ENCODE results near the gene EGFL8.
"Not testable (repeated sequence)": the region's sequence is repeated elsewhere in the genome, so short reads cannot be mapped to it uniquely, and the experiment has no call there.

The EGFL8 gene

DNA sequence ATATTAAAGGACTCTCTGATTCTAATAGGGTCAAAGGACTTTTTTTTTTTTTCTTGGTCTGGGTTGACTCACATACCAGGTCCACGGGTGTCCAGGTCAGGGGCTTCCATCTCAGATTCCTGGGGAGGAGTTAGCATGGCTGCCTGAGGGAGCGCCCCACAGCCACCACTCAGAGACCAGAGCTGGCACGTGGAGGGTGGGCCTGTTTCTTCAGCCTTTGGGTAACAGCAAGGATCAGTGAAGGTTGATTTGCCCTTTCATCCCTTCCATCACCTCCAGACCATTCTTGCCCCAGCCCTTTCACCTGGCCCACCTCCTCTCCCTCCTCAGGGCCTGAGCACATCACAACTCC lies 33.9 kb downstream of the EGFL8 start:
- no peak for DNase-seq

DNA sequence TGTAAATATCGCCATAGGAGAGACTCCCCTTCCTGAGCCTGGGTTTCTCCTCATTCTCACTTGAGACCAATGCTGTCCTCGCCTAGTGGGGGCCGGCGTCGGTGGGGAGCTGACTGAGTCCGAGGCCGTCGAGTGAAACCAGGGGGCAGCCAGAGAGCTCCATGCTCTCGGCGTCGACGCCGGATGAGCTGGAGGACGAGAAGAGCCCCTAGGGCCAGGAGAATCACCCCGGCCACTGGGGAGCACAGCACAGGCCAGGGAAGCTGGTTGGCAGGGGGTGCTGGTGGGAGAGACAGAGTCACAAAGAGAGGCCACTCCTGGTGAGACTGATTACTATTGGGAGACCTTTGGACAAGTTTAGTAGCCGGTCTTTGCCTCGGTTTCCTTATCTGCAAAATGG lies 34.5 kb downstream of the EGFL8 start:
- DNase-seq = no peak

DNA sequence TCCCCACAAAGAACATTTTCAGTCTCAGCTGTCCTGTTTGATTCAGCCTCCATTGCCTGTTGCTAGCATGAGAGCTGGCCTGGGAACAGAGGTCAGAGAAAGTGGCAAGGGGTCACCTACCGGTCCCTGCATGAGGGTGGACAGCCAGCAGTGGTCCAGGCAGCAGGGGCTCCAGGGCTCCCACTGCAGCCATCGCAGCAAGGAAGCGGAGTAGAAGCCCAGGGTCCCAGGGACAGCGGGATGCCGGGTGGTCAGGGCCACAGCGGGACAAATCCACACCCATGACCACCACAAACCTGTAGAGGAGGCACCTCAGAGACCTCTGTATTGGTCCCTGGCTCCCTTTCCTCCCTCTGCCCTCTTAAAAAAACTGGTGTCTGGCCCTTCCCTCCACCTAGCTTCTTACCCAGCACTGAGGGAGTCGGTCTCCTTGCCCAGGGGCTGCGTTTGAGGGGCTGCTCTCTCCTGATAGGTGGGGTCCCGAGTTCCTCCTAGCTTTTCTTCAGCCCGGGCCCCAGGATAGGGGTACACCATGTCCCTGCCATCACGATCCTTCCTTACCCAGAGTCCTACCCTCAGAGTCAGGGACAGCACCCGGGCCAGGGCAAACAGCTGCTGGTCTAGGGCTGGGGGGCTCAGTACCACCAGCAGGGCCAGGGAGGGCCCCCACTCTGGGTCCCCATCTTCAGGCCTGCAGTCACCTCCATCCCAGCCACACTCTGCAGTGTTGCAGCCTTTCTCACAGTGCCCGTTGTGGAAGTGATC lies 36.5 kb downstream of the EGFL8 start:
- DNase-seq = no peak

DNA sequence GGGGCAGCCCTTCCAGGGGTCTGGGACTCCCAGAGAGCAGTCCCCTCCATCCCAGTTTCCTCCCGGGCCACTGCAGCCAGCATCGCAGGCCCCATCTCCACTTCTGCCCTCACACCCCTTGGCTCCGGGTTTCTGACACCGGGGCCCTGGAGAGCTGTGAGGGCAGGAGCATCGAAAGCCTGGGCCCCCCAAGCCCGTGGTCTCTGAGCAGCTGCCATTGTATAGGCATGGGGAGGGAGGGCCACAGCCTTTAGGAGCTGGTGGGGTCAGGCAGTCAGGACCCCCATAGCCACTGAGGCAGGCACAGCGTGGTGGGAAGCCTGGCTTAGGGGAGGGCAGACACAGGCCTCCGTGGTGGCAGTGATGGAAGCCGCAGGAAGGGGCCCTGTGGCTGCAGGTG lies 37.8 kb downstream of the EGFL8 start:
- DNase-seq = no peak

DNA sequence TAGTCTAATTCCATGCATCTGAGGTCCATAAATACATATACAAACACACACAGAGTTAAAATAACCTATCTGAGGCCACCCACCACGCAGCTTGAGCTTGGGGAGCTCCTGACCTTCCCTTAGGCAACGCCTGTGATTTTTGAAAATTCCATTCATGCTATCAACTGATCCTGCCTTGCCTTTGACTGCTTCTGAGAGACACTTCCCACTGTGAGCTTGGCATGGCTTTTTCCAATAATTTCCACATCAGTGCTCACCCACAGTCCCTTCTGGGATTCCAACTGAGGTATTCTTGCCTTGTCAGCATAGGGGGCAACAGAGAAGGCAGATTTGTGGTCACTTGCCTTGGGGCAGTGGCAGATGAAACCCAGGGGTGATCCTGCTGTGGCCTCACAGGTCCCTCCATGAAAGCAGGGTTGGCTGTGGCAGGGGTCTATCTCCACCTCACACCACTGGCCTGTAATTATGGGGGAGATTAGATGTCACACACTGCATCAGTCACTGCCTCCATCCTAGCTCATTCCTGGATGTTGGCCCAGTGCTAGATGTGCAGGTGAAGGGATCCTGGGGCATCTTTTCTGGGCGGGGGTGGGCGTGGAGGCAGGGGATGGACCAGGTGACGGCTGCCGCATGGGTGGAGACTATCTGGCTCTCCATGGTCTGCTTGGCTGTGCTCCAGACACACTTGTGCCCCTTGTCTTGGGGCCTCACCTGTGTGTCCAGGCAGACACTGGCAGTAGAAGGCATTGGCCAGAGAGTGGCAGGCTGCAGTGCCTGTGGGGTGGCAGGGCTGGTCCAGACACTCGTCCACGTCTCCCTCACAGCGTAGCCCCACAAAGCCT lies 39.3 kb downstream of the EGFL8 start:
- DNase-seq = no peak

DNA sequence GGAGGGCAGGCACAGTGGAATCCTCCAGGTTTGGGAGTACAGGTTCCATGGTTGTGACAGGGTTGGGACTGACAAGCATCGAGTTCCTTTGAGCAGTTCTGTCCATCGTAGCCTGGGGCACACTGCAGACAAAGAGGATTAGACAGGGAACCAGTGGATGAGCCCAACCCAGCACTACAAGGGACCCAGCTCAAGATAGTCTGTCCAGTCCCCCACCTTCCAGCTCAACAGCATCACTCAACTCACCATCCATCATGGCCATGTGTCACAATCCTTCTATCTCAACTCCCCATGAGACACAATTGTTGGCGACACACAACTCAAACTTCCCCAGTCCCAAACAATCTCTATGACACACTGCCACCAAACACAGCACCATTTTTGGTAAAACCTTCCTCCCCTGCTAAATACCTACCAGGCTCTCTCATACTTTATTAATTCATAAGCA lies 39.9 kb downstream of the EGFL8 start:
- DNase-seq = no peak

DNA sequence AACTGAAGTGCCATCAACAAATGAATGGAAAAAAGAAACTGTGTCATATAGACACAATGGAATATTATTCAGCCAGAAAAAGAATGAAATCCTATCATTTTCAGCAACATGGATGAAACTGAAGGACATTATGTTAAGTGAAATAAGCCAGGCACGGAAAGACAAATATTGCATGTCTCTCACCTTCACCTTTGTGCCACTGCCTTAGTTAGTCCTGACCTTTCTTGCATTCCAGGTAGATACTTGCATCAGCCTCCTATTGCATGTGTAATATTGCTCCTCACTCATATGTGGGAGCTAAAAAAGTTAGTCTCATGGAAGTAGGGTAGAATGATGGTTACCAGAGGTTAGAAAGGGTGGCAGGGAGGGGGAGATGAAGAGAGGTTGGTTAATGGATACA lies 44.6 kb downstream of the EGFL8 start:
- no peak for DNase-seq

DNA sequence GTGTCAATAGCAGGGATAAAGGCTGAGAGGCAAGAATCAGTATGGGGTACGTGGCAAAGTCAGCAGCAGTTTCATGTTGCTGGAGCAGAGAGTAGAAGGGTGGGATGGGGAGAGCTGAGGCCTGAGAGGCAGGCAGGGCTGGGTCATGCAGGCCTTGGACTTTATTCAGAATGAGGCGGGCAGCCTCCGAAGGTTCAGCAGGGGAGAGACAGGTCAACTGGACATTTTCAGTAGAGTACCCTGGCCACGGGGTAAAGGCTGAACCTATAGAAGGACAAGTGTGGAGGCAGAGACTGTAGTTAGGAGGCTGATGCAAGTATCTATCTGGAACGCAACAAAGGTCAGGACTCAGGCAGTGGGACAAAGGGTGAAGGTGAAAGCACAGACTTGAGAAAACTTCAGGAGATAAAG lies 45.8 kb downstream of the EGFL8 start:
- DNase-seq = no peak

DNA sequence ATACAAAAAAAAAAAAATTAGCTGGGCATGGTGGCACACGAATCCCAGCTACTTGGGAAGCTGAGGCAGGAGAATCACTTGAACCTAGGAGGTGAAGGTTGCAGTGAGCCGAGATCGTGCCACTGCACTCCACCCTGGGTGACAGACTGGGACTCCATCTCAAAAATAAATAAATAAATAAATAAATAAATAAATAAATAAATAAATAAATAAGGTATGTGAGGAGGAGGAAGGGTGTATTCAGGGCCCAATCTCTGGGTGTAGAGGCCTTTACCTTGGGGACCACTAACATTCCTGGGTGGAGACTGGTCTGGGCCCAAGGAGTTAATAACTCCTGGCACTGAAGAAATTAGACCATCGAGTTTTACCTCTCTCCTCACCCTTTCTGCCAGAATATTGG lies 47.0 kb downstream of the EGFL8 start:
- DNase-seq = not testable (repeated sequence)

DNA sequence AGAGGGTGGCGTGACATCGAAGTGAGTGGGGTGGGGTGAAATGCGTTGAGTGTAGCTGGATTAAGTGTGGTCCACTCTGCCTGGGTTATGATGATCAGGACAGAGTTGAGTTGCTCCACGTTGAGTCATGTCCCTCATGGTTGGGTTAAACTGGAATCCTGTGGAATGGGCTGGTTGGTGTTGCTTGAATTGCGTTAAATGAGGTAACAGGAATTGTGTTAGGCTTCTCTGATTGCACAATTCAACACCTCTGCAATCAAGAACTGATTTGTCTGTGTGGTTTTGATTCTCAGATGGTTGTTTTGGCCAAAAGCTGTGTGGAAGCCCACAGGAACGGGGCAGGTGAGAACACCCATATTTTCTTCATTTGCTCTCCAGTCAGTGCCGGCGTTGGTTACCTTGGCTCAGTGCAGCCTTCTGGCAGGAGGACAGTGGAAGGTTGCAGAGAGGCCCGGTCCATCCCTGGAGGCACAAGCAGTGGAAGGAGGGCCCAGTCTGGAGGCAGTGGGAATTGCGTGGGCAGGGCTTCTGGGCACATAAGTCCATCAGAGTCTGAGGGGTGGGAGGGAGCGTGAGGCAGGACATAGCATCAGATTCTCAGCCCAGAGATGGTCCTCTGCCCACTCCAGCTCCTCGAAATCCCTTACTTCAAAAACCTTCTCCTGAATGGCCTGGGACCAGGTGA lies 47.8 kb downstream of the EGFL8 start:
- no peak for DNase-seq

DNA sequence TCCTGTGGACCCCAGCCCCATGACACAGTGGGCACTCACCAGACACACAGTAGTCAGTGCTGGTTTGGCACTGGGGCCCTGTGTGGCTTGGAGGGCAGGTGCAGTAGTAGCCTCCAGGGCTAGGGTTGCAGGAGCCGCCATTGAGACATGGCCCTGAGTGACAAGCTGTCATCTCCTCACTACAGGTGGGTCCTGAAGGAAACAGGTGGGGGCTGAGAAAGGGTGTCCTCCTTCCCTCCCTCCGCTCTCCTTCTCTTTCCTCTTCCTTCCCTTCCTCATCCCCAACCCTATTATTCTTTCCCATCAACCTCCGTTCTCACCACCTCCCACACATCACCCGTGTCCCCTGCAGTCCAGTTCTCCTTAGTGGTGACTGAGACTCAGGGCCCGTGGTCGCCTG lies 49.3 kb downstream of the EGFL8 start:
- DNase-seq = no peak

DNA sequence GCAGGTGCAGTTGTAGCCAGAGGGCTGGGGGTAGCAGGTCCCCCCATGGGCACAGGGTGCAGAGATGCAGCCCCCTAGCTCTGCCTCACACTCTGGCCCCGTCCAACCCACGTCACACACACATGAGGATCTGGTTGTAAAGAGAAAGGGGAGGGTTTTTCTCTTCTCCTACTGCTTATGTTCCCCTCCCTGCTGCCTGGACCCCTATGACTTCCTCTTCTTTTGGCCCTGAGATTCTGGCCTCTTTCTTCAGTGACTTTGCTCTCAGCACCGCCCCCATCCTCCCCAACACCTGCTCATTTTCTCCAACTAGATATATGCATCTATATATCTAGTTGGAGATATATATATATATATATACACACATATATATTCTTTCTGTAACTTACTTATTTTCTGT lies 49.7 kb downstream of the EGFL8 start:
- DNase-seq = no peak

DNA sequence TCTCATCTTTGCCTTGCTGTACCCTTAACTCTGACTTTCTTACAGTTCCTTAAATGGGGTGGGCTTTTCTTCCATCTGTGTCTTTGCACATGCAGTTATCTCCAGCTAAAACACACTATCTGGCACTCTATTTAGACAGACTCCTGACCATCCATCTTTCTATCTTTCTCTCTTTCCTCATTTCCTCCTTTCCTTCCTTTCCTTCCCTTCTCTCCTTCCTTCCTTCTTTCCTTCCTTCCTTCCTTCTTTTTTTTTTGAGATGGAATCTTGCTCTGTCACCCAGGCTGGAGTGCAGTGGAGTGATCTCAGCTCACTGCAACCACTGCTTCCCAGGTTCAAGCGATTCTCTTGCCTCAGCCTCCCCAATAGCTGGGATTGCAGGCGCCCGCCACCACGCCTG lies 51.2 kb downstream of the EGFL8 start:
- DNase-seq = no peak

DNA sequence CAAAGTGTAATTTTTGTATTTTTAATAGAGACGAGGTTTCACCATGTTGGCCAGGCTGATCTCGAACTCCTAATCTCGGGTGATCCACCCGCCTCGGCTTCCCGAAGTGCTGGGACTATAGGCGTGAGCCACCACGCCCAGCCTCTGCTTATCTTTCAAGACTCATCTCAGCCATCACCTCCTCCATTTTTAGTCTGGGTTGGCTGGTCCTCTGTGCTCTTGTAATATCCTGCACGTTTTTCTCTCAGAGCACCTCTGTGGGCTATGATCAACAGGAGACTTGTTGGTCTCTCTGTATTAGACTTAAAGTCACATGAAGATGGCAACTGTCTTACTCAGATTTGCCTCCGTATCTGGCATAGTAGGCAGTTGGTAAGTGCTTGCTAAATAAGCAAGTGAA lies 51.9 kb downstream of the EGFL8 start:
- no peak for DNase-seq

DNA sequence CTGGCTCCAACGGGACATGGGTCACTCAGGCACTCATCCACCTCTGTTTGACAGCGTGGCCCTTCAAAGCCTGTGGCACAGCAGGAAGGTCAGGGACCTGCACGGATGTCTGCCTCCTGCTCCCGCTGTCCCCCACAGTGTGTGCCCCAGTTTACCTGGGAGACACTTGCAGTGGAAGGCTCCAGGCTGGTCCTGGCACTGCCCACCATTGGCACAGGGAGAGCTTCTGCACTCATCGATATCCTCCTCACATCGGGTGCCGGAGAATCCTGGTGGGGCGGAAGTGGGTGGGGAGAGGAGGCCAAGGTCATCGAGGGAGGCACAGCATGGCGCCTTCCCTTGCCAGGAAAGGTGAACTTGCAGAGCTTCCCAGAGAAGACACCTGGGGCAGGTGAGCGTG lies 52.6 kb downstream of the EGFL8 start:
- no peak for DNase-seq
